GM20000 (cell line): ENCODE measurements around the gene TAOK3.

Experiments
- DNase-seq: peaks from one replicate; pipeline ENCODE4 v3.0.0; 2012; ENCODE audit warnings: low spot score
- TF ChIP-seq, protein P1 (sequence below): IDR thresholded peaks from 2 replicates; pipeline ENCODE4 v1.5.1; 2012; ENCODE audit warnings: mild to moderate bottlenecking, control low read depth; ENCODE audit errors: extremely low read depth, missing control alignments

TAOK3 gene

GRCh38 chr12:118371321-118372282, 1.1 kb downstream of the TAOK3 start:
- DNase-seq: peak; percentile 25

GRCh38 chr12:118370601-118371000, 2.1 kb downstream of the TAOK3 start:
- no peak for DNase-seq
- TF ChIP-seq, protein P1, sequence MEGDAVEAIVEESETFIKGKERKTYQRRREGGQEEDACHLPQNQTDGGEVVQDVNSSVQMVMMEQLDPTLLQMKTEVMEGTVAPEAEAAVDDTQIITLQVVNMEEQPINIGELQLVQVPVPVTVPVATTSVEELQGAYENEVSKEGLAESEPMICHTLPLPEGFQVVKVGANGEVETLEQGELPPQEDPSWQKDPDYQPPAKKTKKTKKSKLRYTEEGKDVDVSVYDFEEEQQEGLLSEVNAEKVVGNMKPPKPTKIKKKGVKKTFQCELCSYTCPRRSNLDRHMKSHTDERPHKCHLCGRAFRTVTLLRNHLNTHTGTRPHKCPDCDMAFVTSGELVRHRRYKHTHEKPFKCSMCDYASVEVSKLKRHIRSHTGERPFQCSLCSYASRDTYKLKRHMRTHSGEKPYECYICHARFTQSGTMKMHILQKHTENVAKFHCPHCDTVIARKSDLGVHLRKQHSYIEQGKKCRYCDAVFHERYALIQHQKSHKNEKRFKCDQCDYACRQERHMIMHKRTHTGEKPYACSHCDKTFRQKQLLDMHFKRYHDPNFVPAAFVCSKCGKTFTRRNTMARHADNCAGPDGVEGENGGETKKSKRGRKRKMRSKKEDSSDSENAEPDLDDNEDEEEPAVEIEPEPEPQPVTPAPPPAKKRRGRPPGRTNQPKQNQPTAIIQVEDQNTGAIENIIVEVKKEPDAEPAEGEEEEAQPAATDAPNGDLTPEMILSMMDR: no peak

More at GRCh38 chr12:118371321-118372282, 1.1 kb downstream of the TAOK3 start:
- TF ChIP-seq, protein P1: no peak

GRCh38 chr12:118368821-118369220, 3.9 kb downstream of the TAOK3 start:
- no peak for DNase-seq
- TF ChIP-seq, protein P1: no peak

GRCh38 chr12:118361889-118362288, 10.8 kb downstream of the TAOK3 start:
- DNase-seq: no peak
- TF ChIP-seq, protein P1: no peak

- no peak for DNase-seq
- TF ChIP-seq, protein P1: no peak
Observed at GRCh38 chr12:118361092-118361404, 11.7 kb downstream of the TAOK3 start.

DNA sequence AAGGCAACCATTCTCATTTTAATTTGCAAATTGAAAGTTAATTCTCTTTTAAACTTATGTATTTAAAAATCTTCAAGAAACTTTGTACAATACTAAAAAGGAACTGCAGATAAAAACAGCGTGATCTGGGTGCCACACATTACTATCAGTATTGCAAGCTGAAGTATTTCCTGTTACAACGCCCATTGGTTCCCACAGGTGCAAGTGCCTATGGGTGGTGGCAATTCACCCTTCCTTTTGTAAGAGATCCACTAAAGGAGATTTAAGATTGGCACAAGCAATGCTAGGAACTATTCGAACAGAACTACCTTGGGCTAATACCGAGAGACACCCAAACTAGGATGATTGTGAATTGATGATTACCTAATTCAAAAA, 13.2 kb downstream of the TAOK3 start:
- DNase-seq: no peak
- TF ChIP-seq, protein P1: no peak
